Right kidney (tissue), 1 donor: ENCODE results near the gene SASH1.

Source experiments
- DNase-seq: peaks from one replicate; pipeline ENCODE4 v3.0.0-alpha.2; 2016

Gene SASH1

DNA sequence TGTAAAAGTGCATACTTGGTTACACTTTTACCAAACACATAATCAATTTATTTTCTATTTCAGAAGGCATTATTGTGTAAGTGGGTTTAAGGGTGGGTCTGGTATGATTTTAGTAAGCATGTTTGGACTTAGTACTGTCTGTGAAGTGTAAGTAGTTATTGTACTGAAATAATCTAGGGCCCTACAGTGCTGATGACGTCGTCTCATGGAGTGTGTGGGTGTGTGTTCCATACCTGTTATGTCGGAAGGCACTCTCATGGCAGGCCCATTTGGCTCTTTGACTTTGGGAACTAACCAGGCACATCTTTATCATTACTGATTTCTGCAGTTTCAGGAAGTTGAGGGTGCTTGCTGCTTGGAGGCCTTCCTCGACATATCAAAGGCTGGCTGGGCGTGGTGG, 155.1 kb downstream of the SASH1 start:
- DNase-seq, result no peak

DNA sequence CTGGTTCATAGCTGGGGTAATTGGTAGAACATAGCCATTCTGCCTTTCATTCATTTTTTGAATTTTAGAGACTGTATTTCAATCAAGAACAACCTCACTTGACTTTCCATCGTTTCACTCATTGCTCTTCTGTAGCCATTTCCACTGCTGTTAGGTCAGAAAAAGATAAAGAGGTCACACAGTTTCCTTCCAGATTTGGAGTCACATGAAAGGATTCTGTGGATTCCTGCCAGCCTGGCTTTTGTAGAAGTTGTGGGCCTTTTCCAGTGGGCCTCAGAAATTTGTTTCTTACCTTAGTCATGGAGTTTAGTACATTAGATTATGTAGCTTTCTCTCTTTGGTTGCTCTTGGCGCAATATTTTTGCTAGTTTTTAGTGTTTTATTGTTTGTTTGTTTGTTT, 157.8 kb downstream of the SASH1 start:
- DNase-seq, result no peak

DNA sequence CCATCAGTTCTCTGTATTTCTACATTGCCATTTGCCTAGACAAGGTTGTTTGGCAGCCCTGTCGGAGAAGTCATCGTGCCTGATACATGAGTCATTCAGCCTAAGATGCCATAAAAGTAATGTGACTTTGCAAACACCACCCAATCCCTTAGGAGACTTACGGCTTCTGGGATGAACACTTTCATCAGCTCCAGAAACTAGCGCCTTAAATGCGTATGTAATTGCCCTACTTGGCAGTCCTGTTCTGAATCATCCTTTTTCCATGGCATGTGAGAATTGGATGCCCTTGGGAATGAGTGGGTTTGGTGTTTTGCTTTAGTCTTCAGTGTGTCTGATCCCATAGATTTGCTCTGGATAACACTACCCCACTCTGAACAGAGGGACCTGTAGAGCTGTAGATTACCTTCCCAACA, 158.5 kb downstream of the SASH1 start:
- DNase-seq, result no peak

DNA sequence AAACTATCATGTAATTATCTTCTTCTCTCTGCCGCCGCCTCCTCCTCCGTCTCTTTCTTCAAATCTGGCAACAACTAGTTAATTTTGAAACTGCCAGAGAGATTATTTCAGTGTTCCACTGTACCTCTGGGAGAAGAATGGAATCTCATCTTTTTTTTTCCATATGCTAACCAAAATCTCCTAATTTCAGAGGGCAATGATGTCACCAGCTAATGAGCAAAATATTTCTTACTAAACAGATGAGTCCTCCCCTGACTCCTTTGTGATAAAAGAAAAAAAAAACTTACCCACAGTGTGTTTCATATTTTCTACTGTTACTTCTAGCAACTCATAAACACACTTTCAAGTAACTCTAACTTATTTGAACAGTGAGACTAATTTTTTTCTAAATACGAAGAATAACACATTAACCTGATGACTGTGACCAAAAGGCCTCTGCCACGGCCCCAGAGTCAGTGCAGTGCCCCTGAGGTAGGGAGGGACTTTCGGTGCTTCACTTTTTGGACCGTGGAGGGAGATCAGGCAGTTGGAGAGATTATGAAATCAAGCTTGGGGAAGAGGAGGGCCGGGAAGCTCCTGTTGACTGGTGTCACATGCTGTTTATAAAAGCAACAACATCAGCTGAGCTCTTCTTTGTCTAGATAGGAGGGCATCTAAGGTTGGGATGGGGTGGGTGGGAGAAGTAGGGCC, 159.6 kb downstream of the SASH1 start:
- no peak for DNase-seq

GRCh38 chr6:148502773-148503135, 160.1 kb downstream of the SASH1 start:
- no peak for DNase-seq

- no peak for DNase-seq
Measured at GRCh38 chr6:148503703-148504102, 161.1 kb downstream of the SASH1 start.

GRCh38 chr6:148507774-148508173, 165.1 kb downstream of the SASH1 start:
- DNase-seq, result no peak

DNA sequence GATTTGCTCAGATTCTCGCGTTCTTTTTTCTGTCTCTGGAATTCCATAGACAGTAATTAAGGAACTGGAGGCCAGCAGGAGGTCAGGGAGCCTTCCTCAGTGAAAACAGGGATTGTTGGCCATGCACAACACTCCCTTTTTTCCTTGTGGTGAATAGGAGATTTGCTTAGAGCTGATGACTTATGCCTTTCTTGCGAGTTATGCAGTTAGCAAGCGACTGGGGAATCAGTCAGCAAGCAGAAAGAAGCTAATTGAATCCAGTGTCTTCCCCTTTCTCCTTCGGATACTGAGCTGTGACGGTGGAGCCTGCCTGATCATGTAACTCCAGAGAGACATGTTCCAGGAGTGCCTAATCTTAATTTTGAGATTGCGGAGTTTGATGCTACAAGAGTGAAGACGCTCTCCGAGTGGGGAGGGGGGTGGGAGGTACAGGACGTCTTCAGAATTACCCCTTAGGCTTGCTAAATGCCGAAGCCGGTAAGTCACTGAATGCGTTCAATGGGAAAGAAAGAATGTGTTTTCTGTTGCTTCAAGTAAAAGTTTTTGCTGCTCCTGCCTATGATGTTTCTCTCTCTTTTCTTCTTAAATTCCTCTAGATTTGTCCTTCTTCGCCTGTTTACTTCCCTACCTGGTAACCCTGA, 165.9 kb downstream of the SASH1 start:
- peak; percentile 62 for DNase-seq

DNA sequence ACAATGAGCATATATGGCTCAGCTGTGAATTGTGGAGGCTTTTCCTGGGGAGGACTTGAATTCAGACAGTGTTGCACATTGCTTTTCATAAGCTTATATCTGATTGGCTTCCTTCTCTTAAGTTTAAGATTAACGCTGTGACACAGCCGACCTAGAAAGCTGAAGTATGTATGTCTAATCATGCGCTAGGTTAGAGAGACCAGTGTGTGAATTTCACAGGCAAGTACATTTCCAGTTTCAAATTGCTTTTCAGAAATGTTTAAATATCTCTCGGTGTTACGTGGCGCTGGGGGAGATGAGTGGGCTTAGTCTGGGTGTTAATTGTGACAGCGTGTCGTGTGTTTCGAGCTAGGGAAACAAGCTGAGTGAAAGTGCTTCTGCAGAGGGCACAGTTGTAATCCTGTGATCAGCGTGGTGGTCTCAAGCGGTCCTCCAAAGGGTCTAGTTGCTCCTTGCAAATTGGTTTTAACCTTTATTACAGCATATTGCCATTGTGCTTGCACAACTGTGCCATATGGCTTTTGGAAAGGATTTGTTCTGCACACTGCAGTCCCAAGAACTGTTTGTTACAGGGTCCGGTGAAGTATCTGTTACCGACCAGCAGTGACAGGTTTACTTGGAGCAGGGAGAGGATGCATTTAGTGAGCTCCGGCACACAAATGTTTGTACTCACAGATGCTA, 166.6 kb downstream of the SASH1 start:
- peak; percentile 47 for DNase-seq

- peak; percentile 48 for DNase-seq
Measured at GRCh38 chr6:148509800-148510581, 167.4 kb downstream of the SASH1 start.

GRCh38 chr6:148513145-148514071, 170.8 kb downstream of the SASH1 start:
- peak; percentile 36 for DNase-seq

DNA sequence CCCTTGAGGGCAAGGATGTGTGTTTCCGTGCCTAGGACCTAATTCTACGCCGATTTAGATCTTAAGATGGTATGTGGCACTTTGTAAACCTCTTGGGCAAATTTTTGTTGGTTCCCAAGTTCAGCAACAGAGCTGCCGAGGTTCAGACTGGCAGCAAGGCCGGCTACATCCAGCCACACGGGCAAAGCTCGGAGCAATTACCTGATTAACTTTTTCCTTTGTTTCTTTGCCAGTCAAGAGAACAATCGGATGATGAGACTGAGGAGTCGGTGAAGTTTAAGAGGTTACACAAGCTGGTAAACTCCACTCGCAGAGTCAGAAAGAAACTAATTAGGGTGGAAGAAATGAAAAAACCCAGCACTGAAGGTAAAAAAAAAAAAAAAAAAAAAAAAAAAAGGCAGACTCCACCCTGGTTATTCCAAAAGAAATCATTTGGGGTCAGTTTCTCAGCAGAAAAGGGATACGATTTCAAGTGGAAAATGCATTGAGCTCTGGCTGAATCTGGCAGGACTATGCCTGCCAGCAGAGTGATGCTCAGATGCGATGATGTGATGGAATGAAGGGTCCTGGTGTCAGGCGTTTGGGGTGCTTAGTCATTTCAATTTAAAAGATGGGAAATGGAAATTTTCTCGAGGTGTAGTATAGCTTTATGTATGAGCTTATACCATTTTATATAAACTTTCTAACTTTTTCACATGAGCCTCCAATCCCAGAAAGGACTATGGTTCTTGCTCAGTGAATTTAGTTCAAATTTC, 171.6 kb downstream of the SASH1 start:
- DNase-seq, result no peak

DNA sequence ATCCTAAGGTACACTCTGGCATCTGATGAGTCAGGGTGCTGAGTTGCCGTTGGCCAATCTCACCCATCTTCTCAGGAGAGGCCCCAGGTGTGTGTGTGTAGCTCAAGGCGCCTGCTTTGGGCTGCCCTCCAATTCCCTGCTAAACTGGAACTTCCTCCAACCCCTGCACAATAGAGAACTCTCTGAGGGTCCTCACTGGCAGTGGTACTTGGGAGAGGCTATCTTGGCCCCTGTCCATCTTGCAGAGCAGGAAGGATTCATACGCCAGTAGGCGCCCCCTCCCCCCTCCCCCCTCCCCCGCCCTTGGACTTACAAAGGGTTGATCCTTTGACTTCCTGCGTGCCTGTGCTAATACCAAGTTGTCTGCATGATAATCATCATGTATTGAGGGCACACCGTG, 173.6 kb downstream of the SASH1 start:
- no peak for DNase-seq

GRCh38 chr6:148516617-148517016, 174.0 kb downstream of the SASH1 start:
- DNase-seq, result no peak

- DNase-seq, result no peak
Measured at GRCh38 chr6:148517470-148517869, 174.8 kb downstream of the SASH1 start.

DNA sequence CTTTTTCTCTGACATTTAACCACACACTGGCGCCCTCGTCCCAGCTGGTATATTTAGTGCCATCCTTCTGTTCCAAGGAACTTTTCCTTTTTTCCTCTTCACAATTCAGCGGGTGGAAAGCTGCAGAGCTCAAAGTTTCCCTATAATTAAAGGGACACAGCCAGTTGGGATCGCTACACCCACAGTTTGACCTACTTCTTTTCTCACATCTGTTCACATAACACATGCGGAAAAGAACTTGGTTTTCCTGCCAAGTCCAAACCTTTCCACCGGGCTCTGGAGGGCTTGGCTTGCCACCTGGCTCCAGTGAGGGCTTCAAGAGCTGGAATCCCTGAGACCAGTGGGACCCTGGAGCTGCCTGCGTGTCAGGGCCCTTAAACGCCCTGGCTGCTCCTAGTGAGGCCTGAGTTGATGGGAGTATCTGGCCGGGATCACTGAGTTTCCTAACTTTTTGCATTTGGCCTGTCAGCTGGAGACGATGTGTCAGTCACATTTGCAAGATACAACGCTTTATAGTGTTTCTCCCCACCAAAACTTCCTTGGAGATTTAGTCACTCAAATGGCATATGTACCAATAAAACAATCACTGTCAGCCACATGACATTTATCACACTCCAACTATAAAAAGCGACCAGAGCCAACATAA, 176.0 kb downstream of the SASH1 start:
- DNase-seq, result no peak

DNA sequence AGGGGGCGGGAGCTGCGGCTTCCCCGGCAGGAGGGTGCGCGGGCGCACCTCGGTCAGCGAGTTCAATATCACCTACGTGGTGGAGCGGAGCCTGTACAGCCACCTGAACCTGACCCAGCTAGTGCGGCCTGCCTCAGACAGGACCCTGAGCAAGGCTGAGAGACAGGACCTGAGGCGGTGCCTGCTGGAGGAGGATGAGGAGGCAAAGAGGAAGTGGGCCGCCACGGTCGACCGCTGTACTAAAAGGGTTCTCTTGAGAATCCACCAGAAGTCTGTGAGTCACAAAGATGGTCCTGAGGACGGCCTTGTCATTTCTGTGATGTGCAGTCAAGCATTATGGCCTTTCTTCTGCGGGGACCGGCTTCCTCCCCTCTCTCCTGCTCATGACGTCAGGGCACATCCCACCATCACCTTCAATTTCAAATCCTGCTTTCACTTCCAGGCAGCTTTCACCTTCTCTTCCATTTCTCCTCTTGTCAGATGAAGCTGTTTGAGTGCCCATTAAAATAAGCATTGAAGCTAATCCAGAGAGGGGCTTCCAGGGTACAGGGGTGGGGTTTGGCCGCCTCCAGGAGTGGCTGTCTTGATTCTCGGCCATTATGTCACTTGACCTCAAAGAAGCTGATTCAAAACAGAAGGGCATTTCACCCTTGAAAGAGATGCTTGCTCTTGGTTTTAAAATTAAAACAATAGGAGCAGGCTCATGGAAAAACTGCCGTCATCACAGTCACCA, 177.6 kb downstream of the SASH1 start:
- DNase-seq, result no peak

GRCh38 chr6:148521158-148521557, 178.5 kb downstream of the SASH1 start:
- no peak for DNase-seq

GRCh38 chr6:148521586-148521985, 178.9 kb downstream of the SASH1 start:
- no peak for DNase-seq

- DNase-seq, result no peak
Measured at GRCh38 chr6:148523048-148523447, 180.4 kb downstream of the SASH1 start.
